Measurements from ENCODE around the gene FXN. TPM values are rescaled to one million over a fixed set of nuclear protein-coding genes. Genes with fewer than 3 reads are reported as not detected.

FXN gene
- total and polyA plus RNA-seq, 2 donors (not counting 1 experiment from before 2014, with no cell fraction given) = 8.8 to 9.6 TPM

GRCh38 chr9:69019808-69020207, 15.7 kb upstream of the FXN start:
- Mint-ChIP-seq H3K9me3 (ENCODE audit: insufficient read depth) (no peaks in the 10 kb centered on the region), H3K27ac (no peak overlapping the region), H3K4me1 (peaks cover 5% of the 10 kb centered on the region), H3K4me3 (no peak overlapping the region), H3K27me3 (no peaks in the 10 kb centered on the region)
- Histone ChIP-seq H3K36me3 (replicated peaks in 1 of 2; ENCODE audit: control extremely low read depth in 1 of 2, control insufficient read depth in 1 of 2, extremely low read depth in 1 of 2, insufficient read depth in 2 of 2, low read length in 1 of 2) (no peaks in the 10 kb centered on the region), H3K4me1 (ENCODE audit: control insufficient read depth in 2 of 2, insufficient read depth in 2 of 2, low read length in 2 of 2) (peaks cover 4 to 6% of the 10 kb centered on the region in 2 donors), H3K9me3 (ENCODE audit: control extremely low read depth in 1 of 3, control insufficient read depth in 2 of 3, insufficient read depth in 1 of 3, low read length in 2 of 3) (no peaks in the 10 kb centered on the region), H3K4me2 (replicated peaks; ENCODE audit: low read depth, low read length, poor library complexity, severe bottlenecking) (no peak overlapping the region), H3K79me2 (ENCODE audit: control insufficient read depth, insufficient read depth, low read length) (no peaks in the 10 kb centered on the region), H3K9ac (ENCODE audit: low read length) (no peak overlapping the region), H3K4me3 (ENCODE audit: control extremely low read depth in 1 of 5, extremely low read depth in 1 of 5, insufficient read depth in 1 of 5, low read depth in 2 of 5, low read length in 4 of 5) (no peak overlapping the region), H2AFZ (ENCODE audit: insufficient read depth, low read depth, low read length, poor library complexity, severe bottlenecking) (no peak overlapping the region), H4K20me1 (ENCODE audit: control insufficient read depth, insufficient read depth, low read length, poor library complexity, severe bottlenecking) (no peaks in the 10 kb centered on the region), H3K27me3 (replicated peaks in 1 of 4; ENCODE audit: control extremely low read depth in 1 of 4, control insufficient read depth in 3 of 4, insufficient read depth in 4 of 4, low read length in 3 of 4) (no peaks in the 10 kb centered on the region), H3K27ac (ENCODE audit: low read length in 2 of 2) (no peak overlapping the region)
- WGBS (ENCODE audit: insufficient coverage) = 14% methylated on average over 1 of the region's 3 CpGs
- ChIA-PET CTCF (interaction anchor here (1.2 kb wide), 1 partner anchor 10 kb away, joined by 6 read pairs; no protein-coding TSS in a partner anchor), POLR2A (no interaction called here)
- ATAC-seq (ENCODE audit: low read depth) = no peak
- TF ChIP-seq CTCF (IDR thresholded peaks at IDR 0.05) (no peak), EZH2 (IDR thresholded peaks at IDR 0.05; ENCODE audit: borderline replicate concordance, insufficient read depth, low read depth, low read length, poor library complexity, severe bottlenecking) (no peak)
- intact Hi-C loops (cut with micrococcal nuclease) = loop anchor here (10.0 kb wide), 1 partner anchor 335 kb away; no protein-coding TSS in a partner anchor
- no peak for DNase-seq

DNA sequence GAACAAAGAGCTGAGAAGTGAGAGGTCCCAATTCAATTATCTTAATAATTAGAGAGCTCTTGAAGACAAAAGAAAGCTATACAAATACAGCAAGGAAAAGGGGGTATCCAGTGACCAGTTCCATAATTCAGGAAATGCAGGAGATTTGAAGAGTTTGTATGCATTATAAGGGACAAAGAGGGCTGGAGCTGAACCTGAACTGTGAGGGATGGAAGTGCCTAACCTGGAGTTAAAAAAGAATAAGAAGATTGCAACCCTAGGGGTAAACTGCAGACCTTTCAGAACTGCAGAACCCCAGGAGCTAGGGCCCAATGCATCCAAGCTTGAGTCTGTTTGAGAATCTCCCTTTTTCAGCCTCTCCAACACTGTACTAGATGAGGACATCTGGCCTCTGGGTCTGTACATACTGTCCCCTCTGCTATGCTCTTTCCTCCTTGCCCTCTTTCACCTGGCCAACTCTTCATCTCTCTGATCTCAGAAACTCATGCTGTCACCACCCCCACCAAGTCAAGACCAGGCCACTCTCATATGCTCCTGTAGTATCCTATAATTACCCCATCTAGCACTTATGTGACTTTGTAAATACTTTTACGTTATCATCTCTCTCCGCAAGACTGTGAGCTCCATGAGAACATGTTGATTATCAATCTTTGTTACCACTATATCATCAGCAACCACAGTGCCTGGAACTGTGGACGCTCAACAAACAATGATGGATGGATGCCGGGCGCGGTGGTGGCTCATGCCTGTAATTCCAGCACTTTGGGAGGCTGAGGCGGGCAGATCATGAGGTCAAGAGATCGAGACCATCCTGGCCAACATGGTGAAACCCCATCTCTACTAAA, 15.0 kb upstream of the FXN start:
- Histone ChIP-seq H3K27me3 (replicated peaks in 1 of 4; ENCODE audit: control extremely low read depth in 1 of 4, control insufficient read depth in 3 of 4, insufficient read depth in 4 of 4, low read length in 3 of 4) (no peaks in the 10 kb centered on the region), H3K4me3 (ENCODE audit: control extremely low read depth in 1 of 5, extremely low read depth in 1 of 5, insufficient read depth in 1 of 5, low read depth in 2 of 5, low read length in 4 of 5) (no peak overlapping the region), H3K79me2 (ENCODE audit: control insufficient read depth, insufficient read depth, low read length) (no peaks in the 10 kb centered on the region), H2AFZ (ENCODE audit: insufficient read depth, low read depth, low read length, poor library complexity, severe bottlenecking) (no peak overlapping the region), H4K20me1 (ENCODE audit: control insufficient read depth, insufficient read depth, low read length, poor library complexity, severe bottlenecking) (no peaks in the 10 kb centered on the region), H3K4me1 (ENCODE audit: control insufficient read depth in 2 of 2, insufficient read depth in 2 of 2, low read length in 2 of 2) (peaks cover 4 to 6% of the 10 kb centered on the region in 2 donors), H3K36me3 (replicated peaks in 1 of 2; ENCODE audit: control extremely low read depth in 1 of 2, control insufficient read depth in 1 of 2, extremely low read depth in 1 of 2, insufficient read depth in 2 of 2, low read length in 1 of 2) (no peaks in the 10 kb centered on the region), H3K9ac (ENCODE audit: low read length) (no peak overlapping the region), H3K4me2 (replicated peaks; ENCODE audit: low read depth, low read length, poor library complexity, severe bottlenecking) (no peak overlapping the region), H3K9me3 (ENCODE audit: control extremely low read depth in 1 of 3, control insufficient read depth in 2 of 3, insufficient read depth in 1 of 3, low read length in 2 of 3) (no peaks in the 10 kb centered on the region), H3K27ac (ENCODE audit: low read length in 2 of 2) (no peak overlapping the region)
- no peak for DNase-seq
- intact Hi-C loops (cut with micrococcal nuclease) = loop anchor here (10.0 kb wide), 1 partner anchor 336 kb away; no protein-coding TSS in a partner anchor
- no peak for ATAC-seq (ENCODE audit: low read depth)
- Mint-ChIP-seq H3K4me3 (no peak overlapping the region), H3K27me3 (no peaks in the 10 kb centered on the region), H3K9me3 (ENCODE audit: insufficient read depth) (no peaks in the 10 kb centered on the region), H3K4me1 (peaks cover 5% of the 10 kb centered on the region), H3K27ac (no peak overlapping the region)
- whole genome bisulfite sequencing (ENCODE audit: insufficient coverage) = 95% methylated on average over 6 of the region's 8 CpGs
- POLR2A ChIA-PET = no interaction called here
- CTCF ChIA-PET = interaction anchor here (1.2 kb wide), 1 partner anchor 11 kb away, joined by 6 read pairs; no protein-coding TSS in a partner anchor
- TF ChIP-seq CTCF (IDR thresholded peaks at IDR 0.05) = no peak
- TF ChIP-seq EZH2 (IDR thresholded peaks at IDR 0.05; ENCODE audit: borderline replicate concordance, insufficient read depth, low read depth, low read length, poor library complexity, severe bottlenecking) = no peak

Data from B cell (primary cell).